ENCODE measurements around the gene SPINK13. TPM values are rescaled to one million over a fixed set of nuclear protein-coding genes. Genes with fewer than 3 reads are reported as not detected.
A peak's percentile ranks its signal among the peaks of the same experiment; 100 is the strongest.
"Not testable (repeated sequence)": the region's sequence is repeated elsewhere in the genome, so short reads cannot be mapped to it uniquely, and the experiment has no call there.

The SPINK13 gene
- total RNA-seq, 4 donors from 2014 or later: not detected

DNA sequence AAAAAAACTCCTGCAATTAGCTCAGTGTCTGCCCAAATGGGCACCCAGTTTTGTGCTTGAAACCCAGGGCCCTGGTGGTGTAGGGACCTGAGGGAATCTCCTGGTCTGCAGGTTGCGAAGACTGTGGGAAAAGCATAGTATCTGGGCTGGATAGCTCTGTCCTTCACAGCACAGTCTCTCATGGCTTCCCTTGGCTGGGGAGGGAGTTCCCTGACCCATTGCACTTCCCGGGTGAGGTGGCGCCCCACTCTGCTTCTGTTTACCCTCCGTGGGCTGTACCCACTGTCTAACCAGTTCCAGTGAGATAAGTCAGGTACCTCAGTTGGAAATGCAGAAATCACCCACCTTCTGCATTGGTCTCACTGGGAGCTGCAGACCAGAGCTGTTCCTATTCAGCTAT is 12.7 kb downstream of the SPINK13 start:
- WGBS: 94% methylated on average over 4 of the region's 4 CpGs
- Histone ChIP-seq H3K36me3 (peaks cover 0 to 10% (median 0%) of the 10 kb centered on the region in 4 donors), H3K9me3 (peaks cover 0 to 32% (median 24%) of the 10 kb centered on the region in 4 donors)
- H3K27ac ChIP-seq (replicated peaks in 1 of 4); H3K4me1 ChIP-seq; H3K4me3 ChIP-seq; H3K27me3 ChIP-seq; DNase-seq (ENCODE audit: extremely low spot score); intact Hi-C loops (cut with DNase I): not testable (repeated sequence)

- DNase-seq (ENCODE audit: extremely low spot score): no peak
- Histone ChIP-seq H3K4me3 (no peak overlapping the region), H3K27me3 (no peaks in the 10 kb centered on the region), H3K9me3 (no peaks in the 10 kb centered on the region), H3K4me1 (no peaks in the 10 kb centered on the region), H3K27ac (replicated peaks in 1 of 4) (no peak overlapping the region), H3K36me3 (no peaks in the 10 kb centered on the region)
- 54% methylated on average over 6 of the region's 6 CpGs for whole genome bisulfite sequencing
- TF ChIP-seq CTCF (IDR thresholded peaks at IDR 0.05) (peak in 1 of 3 experiments; percentile 35), EP300 (IDR thresholded peaks at IDR 0.05) (no peak)
- intact Hi-C loops (cut with DNase I): no loop called here
Observed at GRCh38 chr5:148290271-148291195, 21.9 kb downstream of the SPINK13 start.

DNA sequence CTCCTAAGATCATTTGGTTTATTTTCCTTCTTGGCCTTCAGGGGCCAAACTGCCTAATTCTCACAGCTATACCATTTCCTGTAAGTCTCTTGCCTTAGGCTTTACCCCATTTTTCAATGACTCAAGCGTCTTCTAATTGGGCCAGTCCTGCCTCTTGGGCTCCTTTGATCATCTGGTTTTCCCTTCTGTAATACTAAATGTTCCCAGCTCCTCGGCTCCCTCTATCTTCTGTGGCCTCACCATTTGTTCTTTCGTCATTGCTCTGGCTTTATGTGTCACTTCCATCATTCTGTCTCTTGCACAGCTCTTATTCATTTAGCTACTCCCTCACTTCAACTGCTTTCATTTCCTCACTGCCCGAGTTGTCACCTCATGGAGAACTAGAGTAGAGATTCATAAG is 29.1 kb downstream of the SPINK13 start:
- Histone ChIP-seq H3K27ac (replicated peaks in 1 of 4) (no peak overlapping the region), H3K27me3 (no peaks in the 10 kb centered on the region), H3K36me3 (no peaks in the 10 kb centered on the region), H3K4me1 (no peaks in the 10 kb centered on the region), H3K4me3 (no peak overlapping the region), H3K9me3 (no peaks in the 10 kb centered on the region)
- TF ChIP-seq POLR2AphosphoS5 (IDR thresholded peaks at IDR 0.05): no peak
- DNase-seq (ENCODE audit: extremely low spot score): no peak
- 73% methylated on average over 4 of the region's 4 CpGs for WGBS
- intact Hi-C loops (cut with DNase I): no loop called here

DNA sequence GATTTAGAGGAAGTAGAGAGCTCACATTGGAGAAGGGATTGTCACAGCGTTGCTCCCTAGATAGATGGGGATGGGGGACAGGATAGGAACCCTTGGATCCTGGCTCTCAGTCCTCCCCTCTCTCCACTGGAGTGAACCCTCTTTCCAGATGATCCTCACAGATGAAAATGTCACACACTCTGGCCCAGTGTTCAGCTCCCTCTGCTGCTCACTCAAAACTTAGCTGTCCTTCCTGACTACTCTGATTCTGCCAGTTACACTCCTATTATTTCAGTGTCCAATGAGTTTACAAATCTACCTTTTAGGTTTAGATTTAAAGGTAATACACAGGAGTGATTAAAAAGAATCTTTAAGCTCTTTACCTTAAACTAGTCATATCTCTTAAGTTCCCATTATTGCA is 37.9 kb downstream of the SPINK13 start:
- WGBS: 82% methylated on average over 1 of the region's 1 CpG
- TF ChIP-seq POLR2AphosphoS5 (IDR thresholded peaks at IDR 0.05) (no peak), EP300 (IDR thresholded peaks at IDR 0.05) (no peak), CTCF (IDR thresholded peaks at IDR 0.05) (no peak), POLR2A (IDR thresholded peaks at IDR 0.05; ENCODE audit: low read depth) (no peak)
- Histone ChIP-seq H3K9me3 (no peaks in the 10 kb centered on the region), H3K4me1 (no peaks in the 10 kb centered on the region), H3K27ac (replicated peaks in 1 of 4) (no peak overlapping the region), H3K36me3 (no peaks in the 10 kb centered on the region), H3K4me3 (no peak overlapping the region), H3K27me3 (no peaks in the 10 kb centered on the region)
- intact Hi-C loops (cut with DNase I): no loop called here
- no peak for DNase-seq (ENCODE audit: extremely low spot score)

DNA sequence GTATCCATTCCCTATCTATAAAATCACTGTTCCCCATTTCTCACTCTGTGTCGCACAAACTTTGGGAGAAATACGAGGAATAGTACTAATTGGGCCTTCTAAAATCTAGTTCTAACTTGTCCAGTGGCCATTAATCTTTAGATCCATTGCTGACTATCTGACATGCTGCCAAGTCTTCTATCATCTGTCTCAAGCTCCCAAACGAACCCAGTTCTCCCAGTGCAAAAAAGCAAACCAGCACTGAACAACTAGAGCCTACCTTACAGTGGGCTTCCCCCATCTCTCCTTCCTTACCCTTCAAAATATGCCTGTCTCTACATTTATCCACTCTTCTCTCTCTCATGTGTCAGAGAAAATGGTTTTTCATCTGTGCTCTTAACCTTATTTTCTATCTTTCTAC is 40.4 kb downstream of the SPINK13 start:
- Histone ChIP-seq H3K27me3 (no peaks in the 10 kb centered on the region), H3K4me3 (no peak overlapping the region), H3K9me3 (no peaks in the 10 kb centered on the region), H3K36me3 (no peaks in the 10 kb centered on the region), H3K27ac (replicated peaks in 1 of 4) (no peak overlapping the region), H3K4me1 (no peaks in the 10 kb centered on the region)
- WGBS: 76% methylated on average over 3 of the region's 3 CpGs
- no peak for DNase-seq (ENCODE audit: extremely low spot score)
- TF ChIP-seq POLR2AphosphoS5 (IDR thresholded peaks at IDR 0.05) (no peak), POLR2A (IDR thresholded peaks at IDR 0.05; ENCODE audit: low read depth) (no peak), EP300 (IDR thresholded peaks at IDR 0.05) (no peak), CTCF (IDR thresholded peaks at IDR 0.05) (no peak)
- intact Hi-C loops (cut with DNase I): no loop called here

DNA sequence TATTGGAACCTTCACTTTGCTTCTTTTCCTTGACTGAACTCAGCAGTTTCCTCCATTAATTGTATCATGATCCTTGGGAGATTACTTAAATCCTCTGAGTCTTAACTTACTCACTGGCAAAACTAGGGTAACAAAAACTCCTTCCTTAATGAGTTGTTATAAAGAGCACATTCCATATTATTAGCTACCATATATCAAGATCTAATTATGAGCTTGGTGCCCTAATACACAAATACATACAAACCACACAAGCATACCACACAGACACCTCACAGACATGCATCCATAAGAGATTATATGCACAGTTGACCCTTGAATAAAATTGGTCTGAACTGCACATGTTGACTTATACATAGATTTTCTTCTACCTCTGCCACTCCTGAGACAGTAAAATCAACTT is 41.2 kb downstream of the SPINK13 start:
- Histone ChIP-seq H3K27ac (replicated peaks in 1 of 4) (no peak overlapping the region), H3K4me3 (no peak overlapping the region), H3K4me1 (no peaks in the 10 kb centered on the region), H3K36me3 (no peaks in the 10 kb centered on the region), H3K27me3 (no peaks in the 10 kb centered on the region), H3K9me3 (no peaks in the 10 kb centered on the region)
- intact Hi-C loops (cut with DNase I): no loop called here
- no peak for TF ChIP-seq CTCF (IDR thresholded peaks at IDR 0.05)
- no peak for TF ChIP-seq POLR2AphosphoS5 (IDR thresholded peaks at IDR 0.05)
- no peak for TF ChIP-seq POLR2A (IDR thresholded peaks at IDR 0.05; ENCODE audit: low read depth)
- no peak for TF ChIP-seq EP300 (IDR thresholded peaks at IDR 0.05)
- no peak for DNase-seq (ENCODE audit: extremely low spot score)

Measured in esophagus muscularis mucosa (tissue), 4 donors.